GM18909 (cell line): ENCODE results near the gene ZNF785.
"Not testable (repeated sequence)": the region's sequence is repeated elsewhere in the genome, so short reads cannot be mapped to it uniquely, and the experiment has no call there.

ENCODE experiments used
- ATAC-seq: cut with Tn5 transposase; IDR thresholded peaks from one replicate; pipeline ENCODE4 v1.9.1; 2021; ENCODE audit warnings: mild to moderate bottlenecking; ENCODE audit not compliant: unreplicated experiment, poor library complexity

Gene ZNF785

DNA sequence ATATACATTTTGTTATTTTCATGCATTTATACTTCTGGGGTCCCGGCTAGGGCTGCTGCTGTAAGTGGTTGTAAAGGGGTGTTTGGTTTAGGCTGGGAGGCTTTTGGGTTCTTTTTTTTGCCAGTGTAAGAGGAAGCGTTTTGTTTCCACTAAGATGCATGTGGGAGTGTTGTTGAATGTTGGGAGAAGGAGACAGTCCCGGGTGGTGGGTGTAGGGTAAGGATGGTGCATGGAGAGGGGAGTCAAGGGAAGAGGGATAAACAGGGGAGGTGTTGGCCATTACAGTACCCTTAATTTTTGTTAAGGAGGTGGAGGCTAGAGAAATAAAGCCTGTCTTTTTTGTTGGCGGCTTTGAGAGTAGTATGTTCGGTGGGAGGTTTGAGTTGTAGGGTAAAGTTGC lies 42.4 kb downstream of the ZNF785 start:
- no peak for ATAC-seq

DNA sequence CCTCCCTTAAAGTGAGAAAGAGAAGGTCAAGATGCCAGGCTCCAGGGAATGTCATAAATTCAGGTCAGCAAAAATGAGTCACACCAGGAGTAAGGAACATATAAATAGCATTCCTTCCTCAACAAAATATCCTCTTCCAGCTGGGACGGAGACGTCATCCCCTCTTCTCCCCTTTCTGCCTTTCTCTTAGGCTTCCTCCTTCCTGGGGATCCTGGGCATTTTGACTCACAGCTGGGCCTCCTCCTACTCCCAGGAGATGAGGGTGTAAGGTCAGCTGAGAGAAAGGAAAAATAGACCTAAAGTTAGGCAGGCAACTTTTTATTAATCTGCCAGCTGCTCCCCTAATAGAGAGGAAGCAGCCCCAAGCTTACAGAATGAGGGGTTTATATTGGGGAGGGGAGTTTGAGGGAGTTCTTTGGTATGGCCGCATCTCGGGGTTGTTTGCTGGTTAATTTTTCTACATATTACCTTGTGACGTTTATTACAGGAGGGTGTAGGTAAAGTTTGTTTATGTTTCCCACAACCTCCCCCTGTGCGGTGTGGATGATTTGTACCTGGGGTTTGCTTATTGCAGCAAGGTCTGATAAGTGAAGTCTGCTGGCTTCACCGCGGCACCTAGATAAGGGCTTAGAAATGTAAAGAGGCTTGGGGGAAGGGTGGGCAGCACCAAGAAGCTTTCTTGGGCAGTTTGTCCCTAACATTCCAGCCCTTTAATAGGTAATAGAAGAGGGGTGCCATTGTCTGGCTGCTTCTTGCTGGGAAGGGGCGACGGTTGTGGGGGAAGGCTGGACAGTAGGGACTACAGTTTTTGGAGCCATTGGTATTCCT lies 43.8 kb downstream of the ZNF785 start:
- no peak for ATAC-seq

DNA sequence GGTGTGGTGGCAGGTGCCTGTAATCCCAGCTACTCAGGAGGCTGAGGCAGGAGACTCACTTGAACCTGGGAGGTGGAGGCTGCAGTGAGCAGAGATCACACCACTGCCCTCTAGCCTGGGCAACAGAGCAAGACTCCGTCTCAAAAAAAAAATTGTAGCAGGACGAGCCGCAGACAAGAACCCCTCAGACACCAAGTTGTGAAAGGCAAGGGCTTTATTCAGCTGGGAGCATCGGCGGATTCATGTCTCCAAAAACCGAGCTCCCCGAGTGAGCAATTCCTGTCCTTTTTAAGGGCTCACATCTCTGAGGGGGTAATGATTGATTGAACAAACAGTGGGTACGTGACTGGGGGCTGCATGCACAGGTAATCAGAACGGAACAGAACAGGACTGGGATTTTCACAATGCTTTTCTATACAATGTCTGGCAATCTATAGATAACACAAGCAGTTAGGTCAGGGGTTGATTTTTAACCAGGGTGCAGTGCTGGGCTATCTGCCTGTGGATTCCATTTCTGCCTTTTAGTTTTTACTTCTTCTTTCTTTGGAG lies 44.5 kb downstream of the ZNF785 start:
- ATAC-seq = not testable (repeated sequence)

DNA sequence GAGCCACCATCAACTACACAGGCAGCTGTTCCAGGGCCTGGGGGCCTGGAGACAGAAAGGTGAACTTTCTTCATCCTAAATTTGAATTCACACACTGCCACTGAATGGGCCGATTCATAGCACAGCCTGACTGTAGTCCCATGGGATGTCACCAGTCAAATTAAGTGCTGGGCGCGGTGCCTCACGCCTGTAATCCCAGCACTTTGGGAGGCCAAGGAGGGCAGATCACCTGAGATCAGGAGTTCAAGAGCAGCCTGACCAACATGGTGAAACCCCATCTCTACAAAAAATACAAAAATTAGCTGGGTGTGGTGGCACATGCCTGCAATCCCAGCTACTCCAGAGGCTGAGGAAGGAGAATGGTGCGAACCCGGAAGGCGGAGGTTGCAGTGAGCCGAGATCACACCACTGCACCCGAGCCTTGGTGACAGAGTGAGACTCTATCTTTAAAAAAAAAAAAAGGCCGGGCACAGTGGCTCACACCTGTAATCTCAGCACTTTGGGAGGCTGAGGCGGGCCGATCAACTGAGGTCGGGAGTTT lies 45.4 kb downstream of the ZNF785 start:
- not testable (repeated sequence) for ATAC-seq

DNA sequence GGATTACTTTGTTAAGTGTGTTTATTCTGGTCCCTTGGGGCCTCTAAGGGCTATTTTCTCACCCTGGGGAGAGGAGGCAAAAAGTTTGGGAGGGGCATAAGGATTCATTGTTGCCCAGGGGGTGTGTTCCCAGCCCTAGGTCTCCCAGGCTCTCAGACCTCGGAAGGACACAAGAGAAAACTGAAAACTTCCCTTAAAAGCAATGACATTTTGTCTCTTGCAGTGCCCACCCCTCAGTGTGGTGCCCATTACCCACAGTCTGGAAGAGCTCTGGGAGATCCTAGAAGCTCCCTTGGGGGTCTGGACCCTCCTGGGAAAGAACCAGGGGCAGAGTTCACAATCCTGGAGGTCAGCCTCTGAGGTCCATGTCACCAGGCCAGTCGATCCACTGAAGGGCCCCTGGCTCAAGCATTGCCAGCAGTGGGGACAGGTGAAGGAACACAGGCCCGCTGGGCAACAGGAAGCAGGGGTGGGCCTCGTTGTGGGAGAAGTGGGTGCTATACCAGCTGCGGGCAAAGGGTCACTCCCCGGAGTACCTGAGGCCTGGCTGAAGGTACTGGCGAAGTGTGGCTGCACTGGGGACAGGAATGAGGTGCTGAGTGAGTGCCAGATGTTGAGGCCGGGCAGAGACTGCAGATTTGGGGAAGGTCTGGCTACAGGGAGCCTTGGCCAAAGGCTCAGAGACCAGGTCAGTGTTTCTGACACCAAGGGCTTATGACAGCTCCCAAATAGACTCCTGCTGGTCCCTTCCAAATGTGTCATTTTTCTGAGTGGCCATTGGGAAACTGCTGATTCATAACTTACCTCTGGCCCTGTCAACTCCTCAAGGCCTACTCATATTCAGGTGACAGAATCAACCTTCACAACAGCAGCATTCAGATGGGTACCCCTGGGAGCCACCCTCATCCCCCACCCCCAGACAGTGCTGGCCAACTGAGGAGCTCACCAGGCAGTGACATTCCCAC lies 46.2 kb downstream of the ZNF785 start:
- ATAC-seq = no peak

DNA sequence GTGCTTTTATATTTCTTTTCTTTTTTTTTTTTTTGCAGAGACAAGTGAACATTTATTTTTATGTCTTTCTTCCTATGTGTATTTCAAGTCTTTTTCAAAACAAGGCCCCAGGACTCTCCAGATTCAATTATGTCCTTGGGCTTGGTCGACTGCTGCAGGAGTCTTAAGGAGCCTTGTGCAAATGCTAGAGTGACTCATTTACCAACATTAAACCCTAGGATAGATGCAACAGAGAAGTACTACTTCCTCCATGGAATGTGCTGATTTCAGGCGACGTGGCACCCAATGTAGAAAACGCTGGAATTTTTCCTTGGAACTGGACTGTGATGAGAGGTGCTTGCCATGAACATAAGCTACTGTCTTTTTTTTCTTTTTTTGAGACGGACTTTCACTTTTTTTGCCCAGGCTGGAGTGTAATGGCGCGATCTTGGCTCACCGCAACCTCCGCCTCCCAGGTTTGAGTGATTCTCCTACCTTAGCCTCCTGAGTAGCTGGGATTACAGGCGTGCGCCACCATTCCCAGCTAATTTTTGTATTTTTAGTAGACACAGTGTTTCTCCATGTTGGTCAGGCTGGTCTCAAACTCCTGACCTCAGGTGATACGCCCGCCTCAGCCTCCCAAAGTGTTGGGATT lies 49.0 kb downstream of the ZNF785 start:
- not testable (repeated sequence) for ATAC-seq

DNA sequence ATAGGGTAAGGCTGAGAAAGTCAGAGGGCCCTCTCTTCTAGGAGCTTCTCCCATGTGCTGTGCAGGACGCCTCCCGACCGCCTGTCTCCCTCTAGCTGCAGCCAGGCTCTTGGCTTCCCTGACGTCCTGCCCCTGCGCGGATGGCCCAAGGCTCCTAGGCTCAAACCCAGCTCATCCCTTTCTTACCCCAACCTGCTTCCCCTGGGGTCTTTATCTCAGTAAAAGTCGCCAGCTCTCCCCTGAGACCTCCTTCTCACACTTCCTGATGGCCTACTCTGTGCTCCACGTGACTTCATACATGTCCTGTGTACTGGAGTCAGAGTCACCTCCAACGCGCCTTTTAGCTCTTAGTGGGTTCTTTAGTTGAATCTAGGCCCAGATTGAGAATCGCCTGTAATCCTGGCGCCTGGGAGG lies 49.7 kb downstream of the ZNF785 start:
- ATAC-seq = peak; percentile 50

DNA sequence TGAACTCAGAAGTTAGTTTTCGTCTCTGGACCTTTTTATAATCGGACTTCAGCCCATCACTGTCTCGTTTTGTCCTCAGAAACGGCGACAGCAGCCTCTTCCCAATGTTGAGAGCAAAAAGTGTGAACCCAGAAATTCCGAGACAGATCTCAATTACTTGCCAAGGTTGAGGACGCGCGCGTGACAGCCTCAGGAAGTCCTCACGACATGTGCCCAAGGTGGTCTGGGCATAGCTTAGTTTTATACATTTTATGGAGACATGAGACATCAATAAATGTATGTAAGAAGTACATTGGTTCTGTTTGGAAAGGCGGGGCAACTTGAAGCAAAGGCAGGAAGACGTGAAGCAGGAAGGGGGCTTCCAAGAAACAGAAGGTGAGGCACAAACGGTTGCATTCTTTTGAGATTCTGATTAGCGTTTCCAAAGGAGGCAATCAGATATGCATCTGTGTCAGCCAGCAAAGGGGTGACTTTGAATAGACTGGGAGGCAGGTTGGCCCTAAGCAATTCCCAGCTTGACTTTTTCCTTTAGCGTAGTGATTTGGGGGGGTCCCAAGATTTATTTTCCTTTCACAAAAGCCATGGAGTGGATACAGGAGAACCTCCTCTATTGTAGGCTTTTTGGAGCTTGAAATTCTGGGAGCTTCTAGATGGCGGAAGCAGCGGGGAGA lies 50.3 kb downstream of the ZNF785 start:
- ATAC-seq = peak; percentile 21

DNA sequence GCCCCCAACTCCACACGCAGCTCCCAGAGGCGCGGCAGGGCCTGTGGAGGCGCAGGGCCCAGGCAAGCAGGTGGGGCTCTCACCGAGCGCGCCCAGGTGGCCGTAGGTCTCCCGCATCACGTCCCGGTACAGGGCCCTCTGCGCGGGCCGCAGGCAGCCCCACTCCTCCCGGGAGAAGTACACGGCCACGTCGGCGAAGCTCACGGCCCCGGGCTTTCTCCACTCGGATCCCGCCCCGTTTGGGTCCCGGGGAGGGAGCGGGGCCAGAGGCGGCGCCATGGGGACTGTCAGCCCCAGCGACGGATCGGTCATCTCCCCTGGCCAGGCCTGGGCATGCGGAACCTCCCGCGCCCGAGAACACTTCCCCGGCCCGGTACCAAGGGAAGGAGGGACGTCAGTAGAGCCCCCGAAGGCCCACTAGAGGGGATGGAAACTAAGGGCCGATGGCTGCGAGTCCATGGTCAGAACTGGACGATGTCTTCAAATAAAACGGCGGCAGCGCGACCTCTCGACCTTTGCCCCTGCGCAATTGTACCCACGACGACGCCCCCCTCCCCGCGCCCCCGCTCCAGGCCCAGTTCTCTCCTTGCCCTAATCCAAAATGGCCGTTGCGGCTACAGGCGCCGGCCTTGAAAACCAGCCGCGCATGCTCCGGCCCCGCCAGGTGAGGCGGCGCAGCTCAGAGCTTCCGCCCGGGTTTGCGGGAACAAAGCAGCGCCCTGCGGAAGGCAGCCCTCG lies 51.0 kb downstream of the ZNF785 start, which contains the start of gene ZNF747:
ZNF747 (minus strand) TSS at position 491 of the 738 bp plus-strand sequence; CDS start at position 312, 179 bp downstream.
- ATAC-seq = peak; percentile 73

DNA sequence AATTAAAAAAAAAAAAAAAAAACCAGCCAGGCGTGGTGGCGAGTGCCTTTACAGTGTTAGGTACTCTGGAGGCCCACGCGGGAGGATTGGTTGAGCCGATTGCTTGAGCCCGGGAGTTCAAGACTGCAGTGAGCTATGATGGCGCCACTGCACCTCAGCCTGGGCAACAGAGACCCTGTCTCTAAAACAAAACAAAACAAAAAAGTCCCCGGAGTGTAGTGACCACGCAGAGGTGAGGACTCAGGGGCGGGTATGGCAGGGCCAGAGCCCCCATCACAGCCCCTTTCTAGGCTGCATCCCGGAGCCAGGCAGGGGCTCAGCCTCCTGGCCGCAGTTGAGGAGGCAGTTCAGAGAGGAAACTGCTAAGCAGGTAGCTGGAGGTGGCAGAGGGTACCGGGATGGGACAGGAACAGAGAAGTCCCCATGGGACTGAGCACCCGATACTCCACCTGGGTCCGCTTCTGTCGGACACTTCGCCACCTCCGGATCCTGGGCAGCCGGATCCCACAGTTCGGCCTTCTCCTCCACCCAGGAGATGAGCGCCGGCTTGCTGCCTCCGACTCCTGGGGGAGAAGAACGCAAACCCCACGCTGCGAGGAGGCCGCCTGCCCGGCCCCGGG lies 51.6 kb downstream of the ZNF785 start:
- ATAC-seq = peak; percentile 17

DNA sequence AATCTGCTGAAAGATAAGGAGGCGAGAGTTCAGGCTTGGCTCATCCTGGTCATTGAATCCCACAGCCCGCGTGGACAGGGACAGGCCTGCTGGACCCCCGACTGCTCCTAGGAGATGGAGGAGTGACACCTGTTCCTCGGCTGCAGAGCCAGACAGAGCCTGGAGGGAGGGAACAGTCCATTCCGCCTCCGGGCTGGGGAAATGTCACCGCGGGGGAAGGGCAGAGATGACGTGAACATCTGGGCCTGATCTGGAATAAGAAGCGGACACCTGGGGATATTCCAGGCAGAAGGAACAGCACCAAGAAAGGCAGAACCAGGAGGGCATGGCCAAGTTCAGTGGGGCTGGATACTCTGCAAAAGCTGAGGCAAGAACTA lies 52.4 kb downstream of the ZNF785 start:
- ATAC-seq = no peak

DNA sequence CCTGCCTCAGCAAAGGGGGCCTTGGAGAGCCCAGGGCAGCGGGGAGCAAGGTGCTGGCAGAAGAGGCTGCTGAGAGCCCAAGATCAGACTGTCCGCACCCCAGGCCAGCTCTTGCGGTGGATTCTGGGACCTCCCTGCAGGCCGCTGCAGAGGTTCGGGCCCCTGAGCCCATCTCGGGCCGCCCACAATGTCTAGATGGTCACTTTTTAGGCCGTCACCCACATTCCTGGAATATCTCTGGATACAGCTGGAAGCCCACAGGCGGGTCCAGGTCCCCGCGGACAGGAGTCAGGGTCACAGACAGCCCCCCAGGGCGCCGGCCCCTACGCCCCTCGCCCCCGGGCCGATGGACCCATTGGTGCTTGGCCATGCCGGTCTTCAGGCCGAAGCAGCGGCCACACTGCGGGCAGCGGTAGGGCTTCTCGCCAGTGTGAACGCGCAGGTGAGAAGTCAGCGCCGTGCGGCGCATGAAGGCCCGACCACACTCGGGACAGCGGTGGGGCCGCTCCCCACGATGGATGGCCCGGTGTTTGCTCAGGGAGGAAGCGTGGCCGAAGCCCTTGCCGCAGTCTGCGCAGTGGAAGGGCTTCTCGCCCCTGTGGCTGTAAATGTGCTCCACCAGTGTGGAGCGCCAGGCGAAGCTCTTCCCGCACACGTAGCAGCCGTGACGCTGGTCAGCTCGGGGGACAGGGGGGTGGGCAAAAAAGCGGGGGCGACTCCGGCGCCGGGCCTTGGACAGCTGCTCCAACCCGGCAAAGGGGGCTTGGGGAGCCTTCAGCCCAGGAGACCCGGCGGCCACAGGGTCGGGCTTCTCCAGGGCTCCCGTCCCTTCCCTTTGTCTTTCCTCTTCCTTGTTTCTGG lies 53.0 kb downstream of the ZNF785 start:
- no peak for ATAC-seq
